Measurements from ENCODE around the gene GMPR2. TPM values are rescaled to one million over a fixed set of nuclear protein-coding genes. Genes with fewer than 3 reads are reported as not detected.

The GMPR2 gene
- total and polyA plus RNA-seq, 2 of the 4 experiments (the other 2 are of a cell fraction): 63.7 to 92.5 TPM

DNA sequence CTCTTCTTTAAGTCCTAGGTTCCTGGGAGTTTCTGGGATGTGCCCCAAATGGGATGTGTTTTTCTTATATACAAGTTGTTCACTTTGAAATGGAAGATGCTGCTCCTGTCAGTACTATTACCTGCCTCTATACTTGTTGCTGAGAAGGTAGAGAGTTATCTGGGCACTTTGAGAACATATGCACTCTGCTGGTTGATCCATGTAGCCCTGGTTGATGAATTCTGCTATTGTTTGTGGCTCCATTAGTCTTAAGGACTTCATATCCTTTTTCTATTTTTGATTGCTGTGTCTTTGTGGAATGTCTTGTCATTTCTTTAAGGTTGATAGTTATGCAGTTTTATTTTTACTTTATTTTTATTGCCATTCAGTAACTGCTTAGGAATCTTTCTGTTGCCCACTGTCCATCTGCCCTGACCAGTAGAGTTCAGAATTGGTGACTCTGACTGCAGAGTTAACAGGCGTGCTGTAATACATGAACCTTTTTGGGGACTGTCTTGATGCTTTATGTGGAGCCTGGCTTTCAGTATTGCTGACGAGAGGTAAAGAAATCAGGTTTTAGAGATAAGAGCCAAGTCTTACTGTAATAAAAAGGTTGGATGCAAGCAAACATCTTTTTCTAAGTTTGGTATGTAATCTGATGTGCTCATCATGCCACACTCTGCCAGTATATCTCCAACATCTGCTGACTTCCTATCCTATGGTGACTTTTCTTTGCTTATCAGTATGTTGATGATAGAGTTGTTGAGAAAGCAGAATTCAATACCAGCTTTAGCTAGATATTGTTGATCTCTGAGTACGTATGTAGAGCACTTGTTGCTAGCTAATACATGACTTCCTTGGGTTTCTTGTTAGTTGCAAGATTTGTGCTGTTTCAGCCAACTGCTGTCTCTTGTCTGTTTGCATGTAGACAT, 1.6 kb downstream of the GMPR2 start (continued):
- TF ChIP-seq, protein P1, sequence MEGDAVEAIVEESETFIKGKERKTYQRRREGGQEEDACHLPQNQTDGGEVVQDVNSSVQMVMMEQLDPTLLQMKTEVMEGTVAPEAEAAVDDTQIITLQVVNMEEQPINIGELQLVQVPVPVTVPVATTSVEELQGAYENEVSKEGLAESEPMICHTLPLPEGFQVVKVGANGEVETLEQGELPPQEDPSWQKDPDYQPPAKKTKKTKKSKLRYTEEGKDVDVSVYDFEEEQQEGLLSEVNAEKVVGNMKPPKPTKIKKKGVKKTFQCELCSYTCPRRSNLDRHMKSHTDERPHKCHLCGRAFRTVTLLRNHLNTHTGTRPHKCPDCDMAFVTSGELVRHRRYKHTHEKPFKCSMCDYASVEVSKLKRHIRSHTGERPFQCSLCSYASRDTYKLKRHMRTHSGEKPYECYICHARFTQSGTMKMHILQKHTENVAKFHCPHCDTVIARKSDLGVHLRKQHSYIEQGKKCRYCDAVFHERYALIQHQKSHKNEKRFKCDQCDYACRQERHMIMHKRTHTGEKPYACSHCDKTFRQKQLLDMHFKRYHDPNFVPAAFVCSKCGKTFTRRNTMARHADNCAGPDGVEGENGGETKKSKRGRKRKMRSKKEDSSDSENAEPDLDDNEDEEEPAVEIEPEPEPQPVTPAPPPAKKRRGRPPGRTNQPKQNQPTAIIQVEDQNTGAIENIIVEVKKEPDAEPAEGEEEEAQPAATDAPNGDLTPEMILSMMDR (conservative IDR thresholded peaks at IDR 0.05; ENCODE audit: low read depth, low read length): no peak

Data from IMR-90 (cell line).